Tibial nerve (tissue), 4 donors: Measurements from ENCODE around the gene DDIT3.

ENCODE experiments used
- CTCF ChIP-seq, 5 experiments: fragments of 200-600 bp in 3 of 5; fragments of 450-650 bp in 2 of 5; sonication (generic) in 3 of 5; IDR thresholded peaks; one replicate each; pipeline ENCODE4 v1.5.1; 2016 to 2019; ENCODE audit warnings: antibody characterized with exemption in 5 of 5, mild to moderate bottlenecking in 3 of 5, moderate library complexity in 2 of 5
- EP300 ChIP-seq, 2 donors: sonication (generic); formaldehyde crosslinking; IDR thresholded peaks; one replicate each; pipeline ENCODE4 v1.6.1; 2017; ENCODE audit warnings: antibody characterized with exemption in 2 of 2, mild to moderate bottlenecking in 1 of 2
- POLR2A ChIP-seq, 2 donors: fragments of 450-650 bp; IDR thresholded peaks; one replicate each; pipeline ENCODE4 v1.6.1; 2017; ENCODE audit warnings: antibody characterized with exemption in 2 of 2, mild to moderate bottlenecking in 2 of 2, moderate library complexity in 2 of 2

- TF ChIP-seq EP300 (IDR thresholded peaks at IDR 0.05) (no peak), CTCF (IDR thresholded peaks at IDR 0.05) (no peak), POLR2A (IDR thresholded peaks at IDR 0.05) (no peak)
These were observed 590 bp downstream of the DDIT3 start for GRCh38 chr12:57519796-57520052.
